Measurements from ENCODE around the gene ITGA2.

ITGA2 gene

DNA sequence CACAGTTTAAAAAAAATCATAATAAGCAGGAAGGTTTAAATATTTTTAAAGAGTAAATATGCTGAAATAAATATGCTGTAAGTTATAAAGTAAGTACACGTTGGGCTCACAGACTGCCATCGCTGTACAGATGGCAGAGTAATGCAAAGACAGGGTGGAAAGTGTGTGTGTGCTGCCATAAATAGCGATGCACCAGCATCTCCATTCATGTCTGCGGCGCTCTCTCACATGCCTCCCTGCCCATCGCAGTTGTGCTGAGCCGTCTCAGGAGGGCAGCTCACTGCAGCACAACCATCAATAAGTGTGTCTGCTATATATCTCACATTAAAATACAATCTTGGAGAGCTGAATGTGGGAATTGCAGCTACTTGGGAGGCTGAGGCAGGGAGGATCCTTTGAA is 106.1 kb downstream of the ITGA2 start:
- Histone ChIP-seq H3K9me3 (ENCODE audit: insufficient read depth, low read depth, low read length) (no peaks in the 10 kb centered on the region), H4K8ac (ENCODE audit: low read depth, low read length) (no peak overlapping the region), H3K4me2 (ENCODE audit: low read length) (no peak overlapping the region), H3K18ac (ENCODE audit: low read length) (no peak overlapping the region), H2BK5ac (ENCODE audit: low read depth, low read length, poor library complexity) (no peak overlapping the region), H3K36me3 (ENCODE audit: control insufficient read depth in 1 of 2, insufficient read depth in 2 of 2, low read length in 2 of 2) (peaks cover 7 to 11% of the 10 kb centered on the region in 2 experiments), H3K79me2 (ENCODE audit: control insufficient read depth, insufficient read depth, low read length, poor library complexity) (no peaks in the 10 kb centered on the region), H2BK12ac (ENCODE audit: low read length) (no peak overlapping the region), H3K27ac (ENCODE audit: low read depth, low read length) (no peak overlapping the region), H3K9ac (ENCODE audit: low read length) (no peak overlapping the region), H3K4me1 (ENCODE audit: control insufficient read depth in 1 of 2, insufficient read depth in 2 of 2, low read length in 2 of 2) (peaks cover 0 to 4% of the 10 kb centered on the region in 2 experiments), H2AFZ (ENCODE audit: insufficient read depth, low read length, poor library complexity) (no peak overlapping the region), H2BK120ac (ENCODE audit: insufficient read depth, low read length, poor library complexity) (no peak overlapping the region), H3K4ac (ENCODE audit: low read depth, low read length) (no peak overlapping the region), H3K4me3 (ENCODE audit: low read depth, low read length) (no peak overlapping the region), H2AK5ac (ENCODE audit: low read length) (no peak overlapping the region), H3K14ac (ENCODE audit: low read length) (no peak overlapping the region), H3K23ac (ENCODE audit: low read length) (no peak overlapping the region), H3K79me1 (ENCODE audit: low read length) (no peaks in the 10 kb centered on the region), H4K91ac (ENCODE audit: low read depth, low read length) (no peak overlapping the region), H3K27me3 (ENCODE audit: insufficient read depth, low read length) (no peaks in the 10 kb centered on the region), H4K12ac (ENCODE audit: low read depth, low read length) (no peak overlapping the region)
- WGBS (ENCODE audit: extremely low coverage, insufficient coverage, insufficient read length) = no CpG with 5 or more reads among the region's 7 CpGs
- DNase-seq = no peak

DNA sequence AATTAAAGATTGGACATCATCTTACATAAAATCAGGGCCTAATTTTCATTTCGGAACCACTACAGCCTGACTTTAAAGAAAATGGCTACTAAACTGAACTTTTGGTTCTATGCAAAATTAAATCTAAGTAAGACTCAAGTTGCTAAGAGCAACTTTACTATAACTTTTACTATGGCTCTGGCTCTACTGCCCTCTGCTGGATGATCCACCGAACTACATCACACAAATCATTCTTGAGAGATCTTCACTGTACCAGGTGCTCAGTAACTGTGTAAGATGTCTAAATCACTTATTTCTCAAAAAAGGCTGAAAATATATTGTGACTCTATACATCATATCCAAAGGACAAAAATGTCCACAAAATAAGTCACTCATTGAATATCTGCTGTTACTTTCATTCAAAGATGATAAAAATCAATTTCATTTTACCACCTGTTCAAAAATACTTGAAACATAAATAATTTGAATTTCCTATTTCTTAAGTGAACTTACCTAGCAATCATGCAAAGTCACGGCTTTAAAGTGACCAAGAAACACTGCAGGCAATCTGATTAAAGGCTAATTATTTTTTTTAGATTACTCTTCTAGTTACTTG is 106.9 kb downstream of the ITGA2 start:
- Histone ChIP-seq H3K27ac (ENCODE audit: low read depth, low read length) (no peak overlapping the region), H3K27me3 (ENCODE audit: insufficient read depth, low read length) (no peaks in the 10 kb centered on the region), H3K9ac (ENCODE audit: low read length) (no peak overlapping the region), H2BK120ac (ENCODE audit: insufficient read depth, low read length, poor library complexity) (no peak overlapping the region), H2AK5ac (ENCODE audit: low read length) (no peak overlapping the region), H3K79me2 (ENCODE audit: control insufficient read depth, insufficient read depth, low read length, poor library complexity) (no peaks in the 10 kb centered on the region), H2BK5ac (ENCODE audit: low read depth, low read length, poor library complexity) (no peak overlapping the region), H3K4ac (ENCODE audit: low read depth, low read length) (no peak overlapping the region), H3K4me3 (ENCODE audit: low read depth, low read length) (no peak overlapping the region), H3K9me3 (ENCODE audit: insufficient read depth, low read depth, low read length) (no peaks in the 10 kb centered on the region), H3K4me1 (ENCODE audit: control insufficient read depth in 1 of 2, insufficient read depth in 2 of 2, low read length in 2 of 2) (peaks cover 0 to 4% of the 10 kb centered on the region in 2 experiments), H3K23ac (ENCODE audit: low read length) (no peak overlapping the region), H3K36me3 (ENCODE audit: control insufficient read depth in 1 of 2, insufficient read depth in 2 of 2, low read length in 2 of 2) (peaks cover 5 to 9% of the 10 kb centered on the region in 2 experiments), H2AFZ (ENCODE audit: insufficient read depth, low read length, poor library complexity) (no peak overlapping the region), H4K12ac (ENCODE audit: low read depth, low read length) (no peak overlapping the region), H4K91ac (ENCODE audit: low read depth, low read length) (no peak overlapping the region), H4K8ac (ENCODE audit: low read depth, low read length) (no peak overlapping the region), H3K18ac (ENCODE audit: low read length) (no peak overlapping the region), H3K4me2 (ENCODE audit: low read length) (no peak overlapping the region), H3K79me1 (ENCODE audit: low read length) (no peaks in the 10 kb centered on the region), H2BK12ac (ENCODE audit: low read length) (no peak overlapping the region), H3K14ac (ENCODE audit: low read length) (no peak overlapping the region)
- peak; percentile 68 to 89 for DNase-seq
- no CpG with 5 or more reads among the region's 3 CpGs for WGBS (ENCODE audit: extremely low coverage, insufficient coverage, insufficient read length)

DNA sequence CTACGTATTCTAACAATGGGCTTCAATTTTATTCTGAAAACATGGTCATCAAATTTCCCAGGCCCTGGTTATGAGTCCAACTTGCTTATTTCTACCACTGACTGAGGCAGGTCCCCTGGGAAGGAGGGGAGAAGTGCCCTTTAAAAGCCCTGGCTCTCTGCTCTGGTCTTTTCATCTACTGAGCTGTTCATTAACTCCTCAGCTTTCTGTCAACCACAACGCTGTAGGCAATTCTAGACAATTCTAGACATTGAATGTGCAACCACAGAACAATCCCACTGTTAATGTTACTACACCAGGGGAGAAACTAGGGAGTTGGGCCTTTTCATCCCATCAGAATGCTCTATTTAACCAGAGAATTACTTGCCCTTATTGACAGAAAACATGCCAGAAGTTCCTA is 110.4 kb downstream of the ITGA2 start:
- Histone ChIP-seq H4K12ac (ENCODE audit: low read depth, low read length) (no peak overlapping the region), H2AFZ (ENCODE audit: insufficient read depth, low read length, poor library complexity) (no peak overlapping the region), H3K9me3 (ENCODE audit: insufficient read depth, low read depth, low read length) (no peaks in the 10 kb centered on the region), H2AK5ac (ENCODE audit: low read length) (no peak overlapping the region), H2BK5ac (ENCODE audit: low read depth, low read length, poor library complexity) (no peak overlapping the region), H4K91ac (ENCODE audit: low read depth, low read length) (no peak overlapping the region), H3K79me2 (ENCODE audit: control insufficient read depth, insufficient read depth, low read length, poor library complexity) (no peaks in the 10 kb centered on the region), H3K14ac (ENCODE audit: low read length) (no peak overlapping the region), H3K9ac (ENCODE audit: low read length) (no peak overlapping the region), H2BK12ac (ENCODE audit: low read length) (no peak overlapping the region), H2BK120ac (ENCODE audit: insufficient read depth, low read length, poor library complexity) (no peak overlapping the region), H3K4ac (ENCODE audit: low read depth, low read length) (no peak overlapping the region), H3K36me3 (ENCODE audit: control insufficient read depth in 1 of 2, insufficient read depth in 2 of 2, low read length in 2 of 2) (peaks cover 5 to 9% of the 10 kb centered on the region in 2 experiments), H3K27ac (ENCODE audit: low read depth, low read length) (no peak overlapping the region), H3K79me1 (ENCODE audit: low read length) (no peaks in the 10 kb centered on the region), H3K4me1 (ENCODE audit: control insufficient read depth in 1 of 2, insufficient read depth in 2 of 2, low read length in 2 of 2) (peaks cover 0 to 4% of the 10 kb centered on the region in 2 experiments), H3K18ac (ENCODE audit: low read length) (no peak overlapping the region), H4K8ac (ENCODE audit: low read depth, low read length) (no peak overlapping the region), H3K27me3 (ENCODE audit: insufficient read depth, low read length) (no peaks in the 10 kb centered on the region), H3K23ac (ENCODE audit: low read length) (no peak overlapping the region), H3K4me2 (ENCODE audit: low read length) (no peak overlapping the region), H3K4me3 (ENCODE audit: low read depth, low read length) (no peak overlapping the region)
- no peak for DNase-seq
- no CpG with 5 or more reads among the region's 2 CpGs for WGBS (ENCODE audit: extremely low coverage, insufficient coverage, insufficient read length)

DNA sequence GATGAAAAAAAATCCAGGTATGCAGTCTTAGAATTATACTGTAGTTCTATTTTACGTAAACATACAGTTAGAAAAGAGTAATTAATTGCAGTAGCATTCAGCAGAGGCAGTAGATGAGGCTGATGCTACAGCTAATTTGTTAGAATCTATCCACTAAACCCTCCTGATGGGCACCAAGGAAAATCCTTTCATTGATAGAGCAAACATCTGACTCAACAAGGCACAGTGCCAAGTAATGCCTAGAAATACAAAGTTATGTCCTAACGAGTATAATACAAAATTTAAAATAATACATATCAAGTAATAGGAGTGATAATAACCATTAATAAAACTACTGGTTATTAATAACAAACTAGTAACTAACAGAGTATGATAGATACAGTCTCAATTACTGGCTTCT is 111.5 kb downstream of the ITGA2 start:
- peaks cover 0 to 4% of the 10 kb centered on the region in 2 experiments for H3K4me1 ChIP-seq (ENCODE audit: control insufficient read depth in 1 of 2, insufficient read depth in 2 of 2, low read length in 2 of 2)
- no peaks in the 10 kb centered on the region for H3K27me3 ChIP-seq (ENCODE audit: insufficient read depth, low read length)
- DNase-seq = no peak
- H4K12ac ChIP-seq (ENCODE audit: low read depth, low read length) = no peak overlapping the region
- H4K91ac ChIP-seq (ENCODE audit: low read depth, low read length) = no peak overlapping the region
- no peak overlapping the region for H2BK5ac ChIP-seq (ENCODE audit: low read depth, low read length, poor library complexity)
- H3K36me3 ChIP-seq (ENCODE audit: control insufficient read depth in 1 of 2, insufficient read depth in 2 of 2, low read length in 2 of 2) = peaks cover 3 to 9% of the 10 kb centered on the region in 2 experiments
- no peak overlapping the region for H2AK5ac ChIP-seq (ENCODE audit: low read length)
- no peak overlapping the region for H2BK120ac ChIP-seq (ENCODE audit: insufficient read depth, low read length, poor library complexity)
- no peaks in the 10 kb centered on the region for H3K79me1 ChIP-seq (ENCODE audit: low read length)
- H3K14ac ChIP-seq (ENCODE audit: low read length) = no peak overlapping the region
- no peak overlapping the region for H2AFZ ChIP-seq (ENCODE audit: insufficient read depth, low read length, poor library complexity)
- no peak overlapping the region for H3K4me3 ChIP-seq (ENCODE audit: low read depth, low read length)
- no peak overlapping the region for H3K27ac ChIP-seq (ENCODE audit: low read depth, low read length)
- no peak overlapping the region for H3K4ac ChIP-seq (ENCODE audit: low read depth, low read length)
- H2BK12ac ChIP-seq (ENCODE audit: low read length) = no peak overlapping the region
- H3K79me2 ChIP-seq (ENCODE audit: control insufficient read depth, insufficient read depth, low read length, poor library complexity) = no peaks in the 10 kb centered on the region
- no peak overlapping the region for H3K4me2 ChIP-seq (ENCODE audit: low read length)
- no peak overlapping the region for H4K8ac ChIP-seq (ENCODE audit: low read depth, low read length)
- no peaks in the 10 kb centered on the region for H3K9me3 ChIP-seq (ENCODE audit: insufficient read depth, low read depth, low read length)
- no peak overlapping the region for H3K18ac ChIP-seq (ENCODE audit: low read length)
- H3K23ac ChIP-seq (ENCODE audit: low read length) = no peak overlapping the region
- no CpG with 5 or more reads among the region's 2 CpGs for WGBS (ENCODE audit: extremely low coverage, insufficient coverage, insufficient read length)
- H3K9ac ChIP-seq (ENCODE audit: low read length) = no peak overlapping the region
